OCI-LY7 (cell line): ENCODE data around the gene TSPAN5.

Experiments
- EZH2phosphoT487 ChIP-seq: fragments of 200-600 bp; sonication (generic); IDR thresholded peaks from 2 replicates; pipeline ENCODE4 v1.6.1; 2018; ENCODE audit warnings: low read depth, borderline replicate concordance, mild to moderate bottlenecking, mixed run types, antibody characterized with exemption, low read length, moderate library complexity, mixed read lengths
- TF ChIP-seq, protein P1 (sequence below): fragments of 200-600 bp; sonication (generic); conservative IDR thresholded peaks from 2 replicates; pipeline ENCODE4 v1.5.1; 2014; ENCODE audit warnings: mild to moderate bottlenecking, antibody characterized with exemption, low read length, moderate library complexity, mixed read lengths

DNA sequence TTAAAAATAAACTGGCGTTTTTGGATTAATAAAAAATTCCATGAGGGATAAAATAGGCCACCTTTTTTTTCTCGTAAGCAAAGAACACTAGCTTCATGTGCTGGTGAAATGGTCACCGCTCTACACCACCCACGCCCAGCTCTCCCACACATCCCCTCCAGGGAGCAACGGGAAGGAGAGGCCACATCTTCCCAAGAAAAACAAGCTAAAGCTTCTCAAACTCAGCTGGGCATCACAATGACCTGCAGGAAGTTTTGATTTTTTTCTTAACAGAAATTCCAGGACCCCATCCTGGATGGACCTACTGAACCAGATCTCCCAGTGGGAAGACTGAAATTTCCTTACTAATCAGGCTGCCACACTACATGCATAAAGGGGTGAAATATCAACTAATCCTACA lies 9.8 kb downstream of the TSPAN5 start:
- TF ChIP-seq, protein P1, sequence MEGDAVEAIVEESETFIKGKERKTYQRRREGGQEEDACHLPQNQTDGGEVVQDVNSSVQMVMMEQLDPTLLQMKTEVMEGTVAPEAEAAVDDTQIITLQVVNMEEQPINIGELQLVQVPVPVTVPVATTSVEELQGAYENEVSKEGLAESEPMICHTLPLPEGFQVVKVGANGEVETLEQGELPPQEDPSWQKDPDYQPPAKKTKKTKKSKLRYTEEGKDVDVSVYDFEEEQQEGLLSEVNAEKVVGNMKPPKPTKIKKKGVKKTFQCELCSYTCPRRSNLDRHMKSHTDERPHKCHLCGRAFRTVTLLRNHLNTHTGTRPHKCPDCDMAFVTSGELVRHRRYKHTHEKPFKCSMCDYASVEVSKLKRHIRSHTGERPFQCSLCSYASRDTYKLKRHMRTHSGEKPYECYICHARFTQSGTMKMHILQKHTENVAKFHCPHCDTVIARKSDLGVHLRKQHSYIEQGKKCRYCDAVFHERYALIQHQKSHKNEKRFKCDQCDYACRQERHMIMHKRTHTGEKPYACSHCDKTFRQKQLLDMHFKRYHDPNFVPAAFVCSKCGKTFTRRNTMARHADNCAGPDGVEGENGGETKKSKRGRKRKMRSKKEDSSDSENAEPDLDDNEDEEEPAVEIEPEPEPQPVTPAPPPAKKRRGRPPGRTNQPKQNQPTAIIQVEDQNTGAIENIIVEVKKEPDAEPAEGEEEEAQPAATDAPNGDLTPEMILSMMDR: no peak
- no peak for TF ChIP-seq EZH2phosphoT487
